Neural progenitor cell (in vitro differentiated cells): Measurements from ENCODE around the gene LHFPL5.

Experiments
- CTCF ChIP-seq: fragments of 200-600 bp; sonication (generic); IDR thresholded peaks from 2 replicates; pipeline ENCODE4 v1.5.1; 2017; ENCODE audit warnings: antibody characterized with exemption, mild to moderate bottlenecking
- EZH2 ChIP-seq: fragments of 200-600 bp; sonication (generic); IDR thresholded peaks from 2 replicates; pipeline ENCODE4 v1.6.1; 2017; ENCODE audit warnings: antibody characterized with exemption, mild to moderate bottlenecking, moderate library complexity
- EZH2phosphoT487 ChIP-seq: fragments of 200-600 bp; sonication (generic); IDR thresholded peaks from 2 replicates; pipeline ENCODE4 v1.6.1; 2017; ENCODE audit warnings: antibody characterized with exemption

DNA sequence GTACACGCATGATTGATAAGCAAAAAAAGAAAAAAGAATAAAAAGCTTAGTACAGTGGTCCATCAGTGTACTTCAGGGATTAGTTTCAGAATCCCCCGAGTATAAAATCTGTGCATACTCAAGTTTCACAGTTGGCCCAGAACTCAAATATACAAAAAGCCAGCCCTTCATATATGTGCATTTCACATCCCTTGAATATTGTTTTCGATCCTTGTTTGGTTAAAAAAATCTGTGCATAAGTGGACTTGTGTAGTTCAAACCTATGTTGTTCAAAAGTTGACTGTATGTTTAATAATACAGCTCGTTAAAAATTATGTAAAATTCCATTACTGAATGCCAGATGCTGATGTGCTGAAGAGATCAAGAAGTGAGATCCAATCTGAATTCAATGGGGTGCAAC, 54.2 kb downstream of the LHFPL5 start:
- no peak for TF ChIP-seq EZH2
- TF ChIP-seq CTCF, result no peak
- no peak for TF ChIP-seq EZH2phosphoT487
